Trophoblast cell (in vitro differentiated cells and primary cell): ENCODE measurements around the gene ARHGAP26.

Experiments
- DNase-seq, 2 donors: peaks; one replicate each; pipeline ENCODE4 v3.0.0-alpha.2; 2016
- H2AFZ ChIP-seq: 2 replicates; pipeline ENCODE4 v1.6.1; 2013; ENCODE audit warnings: low read length, moderate library complexity, mild to moderate bottlenecking; ENCODE audit not compliant: insufficient read depth, poor library complexity
- H2AK5ac ChIP-seq: 2 replicates; pipeline ENCODE4 v1.6.1; 2013; ENCODE audit warnings: mild to moderate bottlenecking, low read length
- H2BK120ac ChIP-seq: 2 replicates; pipeline ENCODE4 v1.6.1; 2013; ENCODE audit warnings: low read length, mild to moderate bottlenecking, moderate library complexity; ENCODE audit not compliant: insufficient read depth, poor library complexity
- H2BK12ac ChIP-seq: 2 replicates; pipeline ENCODE4 v1.6.1; 2013; ENCODE audit warnings: mild to moderate bottlenecking, low read length, moderate library complexity
- H2BK5ac ChIP-seq: 2 replicates; pipeline ENCODE4 v1.6.1; 2013; ENCODE audit warnings: low read length, low read depth, moderate library complexity, mild to moderate bottlenecking; ENCODE audit not compliant: poor library complexity
- H3K14ac ChIP-seq: 2 replicates; pipeline ENCODE4 v1.6.1; 2013; ENCODE audit warnings: mild to moderate bottlenecking, low read length
- H3K18ac ChIP-seq: 2 replicates; pipeline ENCODE4 v1.6.1; 2013; ENCODE audit warnings: mild to moderate bottlenecking, low read length
- H3K23ac ChIP-seq: 2 replicates; pipeline ENCODE4 v1.6.1; 2013; ENCODE audit warnings: low read length
- H3K27ac ChIP-seq: 2 replicates; pipeline ENCODE4 v1.5.1; 2013; ENCODE audit warnings: low read depth, mild to moderate bottlenecking, inconsistent platforms, low read length, moderate library complexity
- H3K27me3 ChIP-seq: 2 replicates; pipeline ENCODE4 v1.6.1; 2013; ENCODE audit warnings: inconsistent platforms, mild to moderate bottlenecking, low read length, moderate library complexity; ENCODE audit not compliant: insufficient read depth
- H3K36me3 ChIP-seq, 2 experiments: 1 replicate in 1 of 2; 2 replicates in 1 of 2; pipeline ENCODE4 v1.6.1; 2013; ENCODE audit warnings: low read length in 2 of 2, mild to moderate bottlenecking in 2 of 2, moderate library complexity in 1 of 2; ENCODE audit not compliant: insufficient read depth in 2 of 2, control insufficient read depth in 1 of 2
- H3K4ac ChIP-seq: 2 replicates; pipeline ENCODE4 v1.6.1; 2013; ENCODE audit warnings: low read depth, mild to moderate bottlenecking, low read length, moderate library complexity
- H3K4me1 ChIP-seq, 2 experiments: 1 replicate in 1 of 2; 2 replicates in 1 of 2; pipeline ENCODE4 v1.6.1; 2013; ENCODE audit warnings: low read length in 2 of 2, mild to moderate bottlenecking in 2 of 2, moderate library complexity in 1 of 2; ENCODE audit not compliant: insufficient read depth in 2 of 2, control insufficient read depth in 1 of 2
- H3K4me2 ChIP-seq: 2 replicates; pipeline ENCODE4 v1.6.1; 2013; ENCODE audit warnings: inconsistent platforms, mild to moderate bottlenecking, low read length, moderate library complexity
- H3K4me3 ChIP-seq: 2 replicates; pipeline ENCODE4 v1.5.1; 2013; ENCODE audit warnings: mild to moderate bottlenecking, low read depth, low read length, inconsistent platforms
- H3K79me1 ChIP-seq: one replicate; pipeline ENCODE4 v1.6.1; 2013; ENCODE audit warnings: low read length
- H3K79me2 ChIP-seq: 2 replicates; pipeline ENCODE4 v1.6.1; 2013; ENCODE audit warnings: low read length, mild to moderate bottlenecking; ENCODE audit not compliant: control insufficient read depth, insufficient read depth, poor library complexity
- H3K9ac ChIP-seq: 2 replicates; pipeline ENCODE4 v1.6.1; 2013; ENCODE audit warnings: mild to moderate bottlenecking, low read length
- H3K9me3 ChIP-seq: 2 replicates; pipeline ENCODE4 v1.6.1; 2013; ENCODE audit warnings: low read depth, mild to moderate bottlenecking, control low read depth, inconsistent platforms, low read length; ENCODE audit not compliant: insufficient read depth
- H4K12ac ChIP-seq: 2 replicates; pipeline ENCODE4 v1.6.1; 2013; ENCODE audit warnings: low read depth, mild to moderate bottlenecking, low read length, moderate library complexity
- H4K8ac ChIP-seq: 2 replicates; pipeline ENCODE4 v1.6.1; 2013; ENCODE audit warnings: low read depth, mild to moderate bottlenecking, low read length, moderate library complexity
- H4K91ac ChIP-seq: one replicate; pipeline ENCODE4 v1.6.1; 2013; ENCODE audit warnings: low read depth, mild to moderate bottlenecking, low read length, moderate library complexity
- WGBS: extraction: QIAGEN DNeasy Blood & Tissue Kit; methylation state at CpG from one replicate; pipeline ENCODE4 v1.1.7; 2013; ENCODE audit warnings: missing lambda C conversion rate; ENCODE audit not compliant: insufficient read length, insufficient coverage; ENCODE audit errors: extremely low coverage; 5-methylcytosine and 5-hydroxymethylcytosine counted together

Gene ARHGAP26

DNA sequence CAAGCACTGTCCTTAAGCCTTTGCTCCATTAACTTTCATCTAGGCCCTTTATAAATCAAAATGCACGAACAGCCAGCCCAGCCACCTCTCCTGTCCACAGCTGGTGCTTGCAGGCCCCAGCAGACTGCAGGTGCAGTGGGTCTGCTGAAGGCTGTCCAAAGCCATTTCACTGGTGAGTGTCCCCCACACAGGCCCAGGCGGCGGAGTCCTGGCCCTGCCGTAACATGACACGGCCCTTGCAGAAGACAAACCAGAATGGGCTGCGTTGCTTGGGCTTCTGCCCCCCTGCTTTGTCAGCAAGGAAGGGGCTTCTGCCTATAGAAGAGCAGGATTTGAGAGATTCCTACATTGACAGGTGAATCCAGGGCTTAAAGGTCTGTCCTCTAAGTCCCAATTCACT is 444.7 kb downstream of the ARHGAP26 start:
- H2AK5ac ChIP-seq: no peak overlapping the region

DNA sequence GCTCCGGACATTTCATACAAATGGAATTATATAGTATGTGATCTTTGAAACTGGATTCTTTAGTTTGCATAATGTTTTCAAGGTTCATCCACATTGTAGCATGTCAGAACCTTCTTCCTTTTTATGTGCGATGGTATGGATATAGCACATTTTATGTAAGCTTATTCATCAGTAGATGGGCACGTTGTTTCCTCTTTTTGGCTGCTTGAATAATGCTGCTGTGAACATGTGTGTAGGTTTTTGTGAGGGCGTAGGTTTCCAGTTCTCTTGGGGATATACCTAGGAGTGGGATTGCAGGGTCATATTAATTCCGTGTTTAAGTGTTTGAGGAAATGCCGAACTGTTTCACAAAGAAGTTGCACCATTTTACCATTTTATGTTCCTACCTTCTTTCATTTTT is 445.5 kb downstream of the ARHGAP26 start:
- H3K4me1 ChIP-seq: peaks cover 2 to 11% of the 10 kb centered on the region in 2 experiments
- no peak overlapping the region for H3K27ac ChIP-seq
- no peak overlapping the region for H3K4ac ChIP-seq
- no peak overlapping the region for H3K14ac ChIP-seq
- H3K18ac ChIP-seq: no peak overlapping the region
- no peak overlapping the region for H2AK5ac ChIP-seq
- no peak overlapping the region for H4K91ac ChIP-seq
- no peak overlapping the region for H2BK5ac ChIP-seq
- WGBS: no CpG with 5 or more reads among the region's 6 CpGs
- H2BK120ac ChIP-seq: no peak overlapping the region
- H3K23ac ChIP-seq: no peak overlapping the region
- no peak overlapping the region for H4K12ac ChIP-seq
- no peak for DNase-seq
- no peak overlapping the region for H3K4me2 ChIP-seq
- H3K27me3 ChIP-seq: no peaks in the 10 kb centered on the region
- H2BK12ac ChIP-seq: no peak overlapping the region
- no peak overlapping the region for H2AFZ ChIP-seq
- no peaks in the 10 kb centered on the region for H3K36me3 ChIP-seq
- H3K79me2 ChIP-seq: no peaks in the 10 kb centered on the region
- no peak overlapping the region for H3K4me3 ChIP-seq
- no peak overlapping the region for H4K8ac ChIP-seq
- no peaks in the 10 kb centered on the region for H3K79me1 ChIP-seq
- no peaks in the 10 kb centered on the region for H3K9me3 ChIP-seq
- H3K9ac ChIP-seq: no peak overlapping the region

More for the DNA sequence above, 444.7 kb downstream of the ARHGAP26 start:
- Histone ChIP-seq H3K79me1 (no peaks in the 10 kb centered on the region), H3K23ac (no peak overlapping the region), H2BK120ac (no peak overlapping the region), H2BK12ac (no peak overlapping the region), H3K4me3 (no peak overlapping the region), H4K8ac (no peak overlapping the region), H3K79me2 (no peaks in the 10 kb centered on the region), H3K4me1 (peaks cover 2 to 11% of the 10 kb centered on the region in 2 experiments), H3K9me3 (no peaks in the 10 kb centered on the region), H2AFZ (no peak overlapping the region), H3K27ac (no peak overlapping the region), H2BK5ac (no peak overlapping the region), H4K12ac (no peak overlapping the region), H4K91ac (no peak overlapping the region), H3K14ac (no peak overlapping the region), H3K18ac (no peak overlapping the region), H3K4ac (no peak overlapping the region), H3K4me2 (no peak overlapping the region), H3K9ac (no peak overlapping the region), H3K36me3 (no peaks in the 10 kb centered on the region), H3K27me3 (no peaks in the 10 kb centered on the region)
- no CpG with 5 or more reads among the region's 6 CpGs for WGBS
- DNase-seq: no peak

DNA sequence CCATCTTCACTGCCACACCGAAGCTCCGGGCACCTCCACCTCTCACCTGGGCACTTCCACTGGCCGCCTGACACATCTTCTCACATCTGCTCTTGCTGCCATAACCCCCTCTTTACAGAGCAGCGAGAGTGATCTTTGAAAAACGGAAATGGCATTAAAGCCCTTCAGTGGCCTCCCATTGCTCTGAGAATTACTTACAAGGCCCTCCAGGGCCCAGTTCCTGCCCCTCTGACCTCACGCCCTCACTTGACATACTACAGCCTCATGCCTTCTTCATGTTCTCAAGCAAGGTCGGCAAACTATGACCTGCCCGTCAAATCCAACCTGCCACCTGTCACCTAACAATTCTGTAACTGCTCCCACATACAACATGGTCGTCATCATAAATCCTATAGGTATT is 446.0 kb downstream of the ARHGAP26 start:
- no peak overlapping the region for H3K4me3 ChIP-seq
- no CpG with 5 or more reads among the region's 9 CpGs for WGBS
- DNase-seq: no peak
- no peak overlapping the region for H3K4ac ChIP-seq
- no peaks in the 10 kb centered on the region for H3K79me1 ChIP-seq
- no peak overlapping the region for H2AFZ ChIP-seq
- H2BK5ac ChIP-seq: no peak overlapping the region
- no peak overlapping the region for H4K12ac ChIP-seq
- no peaks in the 10 kb centered on the region for H3K9me3 ChIP-seq
- H3K9ac ChIP-seq: no peak overlapping the region
- no peak overlapping the region for H2AK5ac ChIP-seq
- H2BK120ac ChIP-seq: no peak overlapping the region
- H3K27ac ChIP-seq: no peak overlapping the region
- H3K23ac ChIP-seq: no peak overlapping the region
- H4K91ac ChIP-seq: no peak overlapping the region
- peaks cover 2 to 11% of the 10 kb centered on the region in 2 experiments for H3K4me1 ChIP-seq
- no peak overlapping the region for H2BK12ac ChIP-seq
- H3K36me3 ChIP-seq: no peaks in the 10 kb centered on the region
- H3K79me2 ChIP-seq: no peaks in the 10 kb centered on the region
- no peak overlapping the region for H3K4me2 ChIP-seq
- H3K18ac ChIP-seq: no peak overlapping the region
- no peaks in the 10 kb centered on the region for H3K27me3 ChIP-seq
- H4K8ac ChIP-seq: no peak overlapping the region
- H3K14ac ChIP-seq: no peak overlapping the region

DNA sequence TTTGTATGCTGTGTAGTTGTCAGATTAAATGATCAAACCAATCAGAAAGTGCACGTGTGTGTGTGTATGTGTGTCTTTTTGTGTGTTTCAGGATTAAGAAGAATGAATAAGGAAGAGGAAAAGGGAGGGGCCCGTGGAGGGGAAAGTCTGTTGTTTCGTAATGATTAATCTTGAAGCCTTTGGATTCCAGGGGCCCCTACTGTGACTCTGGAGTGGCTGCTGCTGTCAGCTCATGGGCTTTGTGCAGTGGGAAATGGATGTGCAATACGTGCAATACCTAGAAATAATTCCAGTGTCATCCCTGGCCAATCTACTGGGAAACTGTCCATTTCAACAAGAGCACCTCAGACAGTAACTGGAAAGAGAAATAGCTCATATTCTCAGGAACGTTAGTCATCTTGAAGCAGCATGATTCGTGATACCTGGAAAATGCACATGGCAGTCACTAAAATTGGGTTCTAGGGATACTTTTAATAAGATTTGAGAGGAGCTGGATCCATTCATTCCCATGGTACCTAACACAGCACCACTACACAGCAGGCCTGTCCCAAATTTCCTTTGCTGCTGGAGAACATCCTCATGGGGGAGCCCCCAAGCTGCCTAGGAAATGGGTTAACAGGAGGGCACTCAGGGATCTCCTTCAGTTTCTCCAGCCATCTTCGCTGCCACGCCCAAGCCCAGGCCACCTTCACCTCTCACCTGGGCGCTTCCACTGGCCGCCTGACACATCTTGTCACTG is 447.1 kb downstream of the ARHGAP26 start:
- no peak overlapping the region for H3K4me2 ChIP-seq
- no peak overlapping the region for H4K91ac ChIP-seq
- DNase-seq: no peak
- no peaks in the 10 kb centered on the region for H3K9me3 ChIP-seq
- H2AK5ac ChIP-seq: no peak overlapping the region
- H3K18ac ChIP-seq: no peak overlapping the region
- H3K14ac ChIP-seq: no peak overlapping the region
- no peaks in the 10 kb centered on the region for H3K27me3 ChIP-seq
- H3K4me3 ChIP-seq: no peak overlapping the region
- no peak overlapping the region for H3K23ac ChIP-seq
- peaks cover 2 to 13% of the 10 kb centered on the region in 2 experiments for H3K4me1 ChIP-seq
- H2BK120ac ChIP-seq: no peak overlapping the region
- no peak overlapping the region for H3K9ac ChIP-seq
- H2BK12ac ChIP-seq: no peak overlapping the region
- no CpG with 5 or more reads among the region's 10 CpGs for WGBS
- H3K36me3 ChIP-seq: no peaks in the 10 kb centered on the region
- no peaks in the 10 kb centered on the region for H3K79me1 ChIP-seq
- H3K79me2 ChIP-seq: no peaks in the 10 kb centered on the region
- no peak overlapping the region for H2AFZ ChIP-seq
- H4K12ac ChIP-seq: no peak overlapping the region
- H2BK5ac ChIP-seq: no peak overlapping the region
- no peak overlapping the region for H4K8ac ChIP-seq
- H3K4ac ChIP-seq: no peak overlapping the region
- H3K27ac ChIP-seq: no peak overlapping the region
